Mesenchymal stem cell (in vitro differentiated cells and primary cell): Measurements from ENCODE around the gene LGALS3BP.

Source experiments
- DNase-seq: peaks from one replicate; pipeline ENCODE4 v3.0.0-alpha.2; 2013
- H2AFZ ChIP-seq: one replicate; pipeline ENCODE4 v1.6.1; 2013; ENCODE audit warnings: low read depth, mild to moderate bottlenecking, control low read depth, inconsistent platforms, low read length, moderate library complexity
- H2AK5ac ChIP-seq: 2 replicates; pipeline ENCODE4 v1.6.1; 2013; ENCODE audit warnings: low read length, moderate library complexity, mild to moderate bottlenecking, inconsistent platforms; ENCODE audit not compliant: severe bottlenecking
- H2BK120ac ChIP-seq: one replicate; pipeline ENCODE4 v1.6.1; 2013; ENCODE audit warnings: low read depth, mild to moderate bottlenecking, inconsistent platforms, low read length, moderate library complexity
- H2BK12ac ChIP-seq, 2 experiments: one replicate each; pipeline ENCODE4 v1.6.1; 2013; ENCODE audit warnings: inconsistent platforms in 2 of 2, low read length in 2 of 2, mild to moderate bottlenecking in 2 of 2, moderate library complexity in 2 of 2, control low read depth in 1 of 2
- H2BK15ac ChIP-seq: one replicate; pipeline ENCODE4 v1.6.1; 2013; ENCODE audit warnings: mild to moderate bottlenecking, low read depth, inconsistent platforms; ENCODE audit not compliant: poor library complexity, severe bottlenecking
- H2BK5ac ChIP-seq: 2 replicates; pipeline ENCODE4 v1.6.1; 2013; ENCODE audit warnings: low read depth, mild to moderate bottlenecking, low read length, control low read depth, inconsistent platforms; ENCODE audit not compliant: poor library complexity, severe bottlenecking
- H3K14ac ChIP-seq, 2 experiments: one replicate each; pipeline ENCODE4 v1.6.1; 2013; ENCODE audit warnings: inconsistent platforms in 2 of 2, low read length in 2 of 2, control low read depth in 1 of 2, mild to moderate bottlenecking in 1 of 2, moderate library complexity in 1 of 2
- H3K18ac ChIP-seq, 2 experiments: one replicate each; pipeline ENCODE4 v1.6.1; 2013; ENCODE audit warnings: inconsistent platforms in 2 of 2, low read length in 2 of 2, control low read depth in 1 of 2, low read depth in 1 of 2, mild to moderate bottlenecking in 1 of 2
- H3K23ac ChIP-seq, 2 experiments: one replicate each; pipeline ENCODE4 v1.6.1; 2013; ENCODE audit warnings: inconsistent platforms in 2 of 2, low read length in 2 of 2, mild to moderate bottlenecking in 2 of 2, moderate library complexity in 2 of 2, control low read depth in 1 of 2
- H3K27ac ChIP-seq: 2 replicates; pipeline ENCODE4 v1.5.1; 2013; ENCODE audit warnings: mild to moderate bottlenecking, moderate library complexity, low read length, control low read depth, inconsistent platforms; ENCODE audit not compliant: poor library complexity, severe bottlenecking
- H3K27me3 ChIP-seq, 2 experiments: 2 replicates each; pipeline versions ENCODE4 v1.6.1 to v1.7.0; 2013; ENCODE audit warnings: low read length in 2 of 2, mild to moderate bottlenecking in 2 of 2, moderate library complexity in 2 of 2, control low read depth in 1 of 2, inconsistent platforms in 1 of 2; ENCODE audit not compliant: control insufficient read depth in 1 of 2, insufficient read depth in 1 of 2
- H3K36me3 ChIP-seq, 2 experiments: 2 replicates each; pipeline versions ENCODE4 v1.6.1 to v1.7.0; 2013; ENCODE audit warnings: low read length in 2 of 2, control low read depth in 1 of 2, inconsistent platforms in 1 of 2, low read depth in 1 of 2, mild to moderate bottlenecking in 1 of 2; ENCODE audit not compliant: insufficient read depth in 2 of 2, control insufficient read depth in 1 of 2
- H3K4ac ChIP-seq, 2 experiments: one replicate each; pipeline ENCODE4 v1.6.1; 2013; ENCODE audit warnings: inconsistent platforms in 2 of 2, low read length in 2 of 2, mild to moderate bottlenecking in 2 of 2, moderate library complexity in 2 of 2, control low read depth in 1 of 2, low read depth in 1 of 2
- H3K4me1 ChIP-seq: 2 replicates; pipeline ENCODE4 v1.6.1; 2013; ENCODE audit warnings: low read depth, low read length, control low read depth; ENCODE audit not compliant: control insufficient read depth, insufficient read depth
- H3K4me2 ChIP-seq: 2 replicates; pipeline ENCODE4 v1.6.1; 2013; ENCODE audit warnings: low read length, mild to moderate bottlenecking, inconsistent platforms; ENCODE audit not compliant: poor library complexity, severe bottlenecking
- H3K4me3 ChIP-seq, 2 experiments: 2 replicates each; pipeline versions ENCODE4 v1.5.1 to v1.7.0; 2013; ENCODE audit warnings: low read length in 2 of 2, mild to moderate bottlenecking in 2 of 2, control low read depth in 1 of 2, low read depth in 1 of 2; ENCODE audit not compliant: insufficient read depth in 1 of 2
- H3K79me1 ChIP-seq: replicated peaks from 2 replicates; pipeline ENCODE4 v1.6.1; 2013; ENCODE audit warnings: mild to moderate bottlenecking, control low read depth, low read length, inconsistent platforms; ENCODE audit not compliant: poor library complexity, severe bottlenecking
- H3K9ac ChIP-seq: 2 replicates; pipeline ENCODE4 v1.7.0; 2013; ENCODE audit warnings: mild to moderate bottlenecking, low read length, moderate library complexity
- H3K9me3 ChIP-seq: 2 replicates; pipeline ENCODE4 v1.7.0; 2013; ENCODE audit warnings: mild to moderate bottlenecking, low read length; ENCODE audit not compliant: control insufficient read depth
- H4K8ac ChIP-seq: one replicate; pipeline ENCODE4 v1.6.1; 2013; ENCODE audit warnings: inconsistent platforms, mild to moderate bottlenecking, low read length, moderate library complexity
- H4K91ac ChIP-seq: one replicate; pipeline ENCODE4 v1.6.1; 2013; ENCODE audit warnings: mild to moderate bottlenecking, low read length, inconsistent platforms
- WGBS: methylation state at CpG from one replicate; pipeline ENCODE4 v1.1.7; 2013; ENCODE audit warnings: mixed read lengths; 5-methylcytosine and 5-hydroxymethylcytosine counted together

LGALS3BP gene

GRCh38 chr17:78951967-78952551 is 27.7 kb downstream of the LGALS3BP start:
- Histone ChIP-seq H2BK12ac (peak overlapping the region in 1 of 2 experiments; percentile 78), H2BK5ac (no peak overlapping the region), H3K27ac (no peak overlapping the region), H2AFZ (peak overlapping the region; percentile 63), H2AK5ac (peak overlapping the region; percentile 75), H2BK120ac (peak overlapping the region; percentile 89), H3K23ac (peak overlapping the region in 1 of 2 experiments; percentile 29), H3K4ac (peak overlapping the region; percentile 59 to 70), H3K79me1 (no peaks in the 10 kb centered on the region), H2BK15ac (no peak overlapping the region), H3K4me3 (no peak overlapping the region), H3K36me3 (no peaks in the 10 kb centered on the region), H3K27me3 (no peaks in the 10 kb centered on the region), H4K91ac (peak overlapping the region; percentile 76), H3K9ac (peak overlapping the region; percentile 58), H3K9me3 (peaks cover 20% of the 10 kb centered on the region), H3K4me1 (peaks cover 15% of the 10 kb centered on the region), H3K14ac (peak overlapping the region in 1 of 2 experiments; percentile 63), H3K4me2 (no peak overlapping the region), H4K8ac (peak overlapping the region; percentile 76), H3K18ac (peak overlapping the region; percentile 76 to 86)
- WGBS, result 57% methylated on average over 12 of the region's 12 CpGs
- peak; percentile 49 for DNase-seq

- Histone ChIP-seq H3K14ac (no peak overlapping the region), H4K8ac (no peak overlapping the region), H3K36me3 (no peaks in the 10 kb centered on the region), H3K9ac (no peak overlapping the region), H3K18ac (no peak overlapping the region), H3K4me2 (no peak overlapping the region), H3K23ac (no peak overlapping the region), H3K27me3 (no peaks in the 10 kb centered on the region), H2BK12ac (no peak overlapping the region), H4K91ac (no peak overlapping the region), H3K9me3 (peaks cover 20% of the 10 kb centered on the region), H2BK120ac (no peak overlapping the region), H2BK15ac (no peak overlapping the region), H3K4me1 (peaks cover 15% of the 10 kb centered on the region), H3K79me1 (no peaks in the 10 kb centered on the region), H3K4me3 (peak overlapping the region in 1 of 2 experiments; percentile 9), H2BK5ac (no peak overlapping the region), H2AK5ac (no peak overlapping the region), H2AFZ (no peak overlapping the region), H3K27ac (no peak overlapping the region), H3K4ac (no peak overlapping the region)
- DNase-seq, result no peak
- 71% methylated on average over 2 of the region's 2 CpGs for WGBS
Measured at GRCh38 chr17:78950870-78951269, 28.9 kb downstream of the LGALS3BP start.

- H3K4me2 ChIP-seq, result no peak overlapping the region
- H2BK120ac ChIP-seq, result no peak overlapping the region
- no peak overlapping the region for H2BK15ac ChIP-seq
- H2AK5ac ChIP-seq, result peak overlapping the region; percentile 35
- no peak overlapping the region for H3K27ac ChIP-seq
- no peak overlapping the region for H3K18ac ChIP-seq
- no peak for DNase-seq
- peak overlapping the region in 1 of 2 experiments; percentile 59 for H3K4ac ChIP-seq
- H3K14ac ChIP-seq, result no peak overlapping the region
- H3K4me3 ChIP-seq, result no peak overlapping the region
- no peak overlapping the region for H2AFZ ChIP-seq
- no peak overlapping the region for H2BK5ac ChIP-seq
- H3K4me1 ChIP-seq, result peaks cover 25% of the 10 kb centered on the region
- no peaks in the 10 kb centered on the region for H3K79me1 ChIP-seq
- peaks cover 0 to 3% of the 10 kb centered on the region in 2 experiments for H3K27me3 ChIP-seq
- H4K8ac ChIP-seq, result peak overlapping the region; percentile 45
- H3K23ac ChIP-seq, result no peak overlapping the region
- H3K9ac ChIP-seq, result no peak overlapping the region
- H4K91ac ChIP-seq, result no peak overlapping the region
- WGBS, result 84% methylated on average over 14 of the region's 18 CpGs
- H2BK12ac ChIP-seq, result no peak overlapping the region
- no peaks in the 10 kb centered on the region for H3K36me3 ChIP-seq
- H3K9me3 ChIP-seq, result peaks cover 20% of the 10 kb centered on the region
Measured at GRCh38 chr17:78947235-78948149, 32.2 kb downstream of the LGALS3BP start.

GRCh38 chr17:78946631-78947030 is 33.1 kb downstream of the LGALS3BP start:
- Histone ChIP-seq H3K27me3 (peaks cover 0 to 3% of the 10 kb centered on the region in 2 experiments), H3K27ac (no peak overlapping the region), H3K9ac (no peak overlapping the region), H2AFZ (no peak overlapping the region), H2BK15ac (no peak overlapping the region), H3K4me3 (no peak overlapping the region), H2BK5ac (no peak overlapping the region), H3K79me1 (no peaks in the 10 kb centered on the region), H3K9me3 (peaks cover 19% of the 10 kb centered on the region), H4K91ac (peak overlapping the region; percentile 53), H3K4me1 (peaks cover 17% of the 10 kb centered on the region), H2BK12ac (no peak overlapping the region), H3K23ac (no peak overlapping the region), H3K18ac (no peak overlapping the region), H3K4ac (no peak overlapping the region), H4K8ac (no peak overlapping the region), H3K4me2 (no peak overlapping the region), H3K14ac (no peak overlapping the region), H2BK120ac (no peak overlapping the region), H3K36me3 (no peaks in the 10 kb centered on the region), H2AK5ac (no peak overlapping the region)
- WGBS, result 94% methylated on average over 6 of the region's 8 CpGs
- no peak for DNase-seq
